Astrocyte (in vitro differentiated cells and primary cell): ENCODE results near the gene ENO2. TPM values are rescaled to one million over a fixed set of nuclear protein-coding genes. Genes with fewer than 3 reads are reported as not detected.
A peak's percentile ranks its signal among the peaks of the same experiment; 100 is the strongest.

Experiments
- DNase-seq: peaks from one replicate; pipeline ENCODE4 v3.0.0-alpha.2; 2010; ENCODE audit warnings: low read depth
- FAIRE-seq: peaks from 2 replicates; lab custom pipeline; 2011; peaks lifted over from hg19 to GRCh38; lab: Jason Lieb, UNC
- H2AFZ ChIP-seq: 2 replicates; pipeline ENCODE4 v1.6.0; 2012; ENCODE audit warnings: low read depth, low read length, inconsistent platforms
- H3K27ac ChIP-seq: 2 replicates; pipeline ENCODE4 v1.5.1; 2011; ENCODE audit warnings: low read depth, low read length, inconsistent platforms
- H3K27me3 ChIP-seq: 2 replicates; pipeline ENCODE4 v1.6.0; 2011; ENCODE audit warnings: low read length, inconsistent platforms; ENCODE audit not compliant: insufficient read depth
- H3K36me3 ChIP-seq: 2 replicates; pipeline ENCODE4 v1.5.1; 2011; ENCODE audit warnings: low read length, inconsistent platforms; ENCODE audit not compliant: insufficient read depth
- H3K4me1 ChIP-seq: 2 replicates; pipeline ENCODE4 v1.5.1; 2011; ENCODE audit warnings: low read length, inconsistent platforms; ENCODE audit not compliant: insufficient read depth
- H3K4me2 ChIP-seq: 2 replicates; pipeline ENCODE4 v1.6.0; 2012; ENCODE audit warnings: low read length, inconsistent platforms
- H3K4me3 ChIP-seq: 2 replicates; pipeline ENCODE4 v1.5.1; 2011; ENCODE audit warnings: low read depth, mild to moderate bottlenecking, low read length, inconsistent platforms; ENCODE audit not compliant: insufficient read depth
- H3K79me2 ChIP-seq: 2 replicates; pipeline ENCODE4 v1.6.0; 2012; ENCODE audit warnings: mild to moderate bottlenecking, low read length, inconsistent platforms; ENCODE audit not compliant: insufficient read depth
- H3K9ac ChIP-seq: 2 replicates; pipeline ENCODE4 v1.6.0; 2012; ENCODE audit warnings: mild to moderate bottlenecking, low read length, inconsistent platforms
- H3K9me3 ChIP-seq: 2 replicates; pipeline ENCODE4 v1.5.1; 2012; ENCODE audit warnings: low read depth, mild to moderate bottlenecking, low read length, inconsistent platforms; ENCODE audit not compliant: insufficient read depth
- H4K20me1 ChIP-seq: 2 replicates; pipeline ENCODE4 v1.6.0; 2012; ENCODE audit warnings: low read length, inconsistent platforms; ENCODE audit not compliant: insufficient read depth
- H3K27ac Mint-ChIP-seq: one replicate; pipeline ENCODE4 v1.8.0; 2021; ENCODE audit warnings: mild to moderate bottlenecking, mixed read lengths; ENCODE audit not compliant: unreplicated experiment
- H3K27me3 Mint-ChIP-seq: one replicate; pipeline ENCODE4 v1.8.0; 2021; ENCODE audit warnings: low read depth, mixed read lengths; ENCODE audit not compliant: unreplicated experiment
- H3K36me3 Mint-ChIP-seq: one replicate; pipeline ENCODE4 v1.8.0; 2021; ENCODE audit warnings: low read depth, mixed read lengths; ENCODE audit not compliant: unreplicated experiment
- H3K4me1 Mint-ChIP-seq: one replicate; pipeline ENCODE4 v1.8.0; 2021; ENCODE audit warnings: low read depth, mixed read lengths; ENCODE audit not compliant: unreplicated experiment
- H3K4me3 Mint-ChIP-seq: one replicate; pipeline ENCODE4 v1.8.0; 2021; ENCODE audit warnings: mild to moderate bottlenecking, moderate library complexity, mixed read lengths; ENCODE audit not compliant: unreplicated experiment
- H3K9me3 Mint-ChIP-seq: one replicate; pipeline ENCODE4 v1.8.0; 2021; ENCODE audit warnings: mild to moderate bottlenecking, mixed read lengths; ENCODE audit not compliant: unreplicated experiment
- EZH2 ChIP-seq: IDR thresholded peaks from 2 replicates; pipeline ENCODE4 v1.6.1; 2012; ENCODE audit warnings: mild to moderate bottlenecking, low read length, inconsistent platforms; ENCODE audit not compliant: insufficient read depth
- total RNA-seq: library from RNA; stranded (reverse); gene quantifications from 2 replicates; pipeline ENCODE4 v1.2.1, GENCODE V29; 2021
- TF ChIP-seq, protein P1 (sequence below): IDR thresholded peaks from 2 replicates; pipeline ENCODE4 v1.5.1; 2011; ENCODE audit warnings: low read depth, mild to moderate bottlenecking, inconsistent platforms, low read length, moderate library complexity; ENCODE audit not compliant: insufficient read depth

ENO2 gene
- total RNA-seq, 1 donor from 2014 or later = 46.4 TPM

- TF ChIP-seq, protein P1, sequence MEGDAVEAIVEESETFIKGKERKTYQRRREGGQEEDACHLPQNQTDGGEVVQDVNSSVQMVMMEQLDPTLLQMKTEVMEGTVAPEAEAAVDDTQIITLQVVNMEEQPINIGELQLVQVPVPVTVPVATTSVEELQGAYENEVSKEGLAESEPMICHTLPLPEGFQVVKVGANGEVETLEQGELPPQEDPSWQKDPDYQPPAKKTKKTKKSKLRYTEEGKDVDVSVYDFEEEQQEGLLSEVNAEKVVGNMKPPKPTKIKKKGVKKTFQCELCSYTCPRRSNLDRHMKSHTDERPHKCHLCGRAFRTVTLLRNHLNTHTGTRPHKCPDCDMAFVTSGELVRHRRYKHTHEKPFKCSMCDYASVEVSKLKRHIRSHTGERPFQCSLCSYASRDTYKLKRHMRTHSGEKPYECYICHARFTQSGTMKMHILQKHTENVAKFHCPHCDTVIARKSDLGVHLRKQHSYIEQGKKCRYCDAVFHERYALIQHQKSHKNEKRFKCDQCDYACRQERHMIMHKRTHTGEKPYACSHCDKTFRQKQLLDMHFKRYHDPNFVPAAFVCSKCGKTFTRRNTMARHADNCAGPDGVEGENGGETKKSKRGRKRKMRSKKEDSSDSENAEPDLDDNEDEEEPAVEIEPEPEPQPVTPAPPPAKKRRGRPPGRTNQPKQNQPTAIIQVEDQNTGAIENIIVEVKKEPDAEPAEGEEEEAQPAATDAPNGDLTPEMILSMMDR = no peak
- no peak for TF ChIP-seq EZH2
- FAIRE-seq (no peak), DNase-seq (no peak)
- Histone ChIP-seq H3K9ac (no peak overlapping the region), H3K9me3 (no peaks in the 10 kb centered on the region), H3K27me3 (no peaks in the 10 kb centered on the region), H3K36me3 (peaks cover 2% of the 10 kb centered on the region), H3K27ac (no peak overlapping the region), H3K79me2 (peaks cover 12% of the 10 kb centered on the region), H3K4me1 (peaks cover 29% of the 10 kb centered on the region), H3K4me2 (no peak overlapping the region), H2AFZ (no peak overlapping the region), H3K4me3 (no peak overlapping the region), H4K20me1 (no peaks in the 10 kb centered on the region)
- no peak overlapping the region for H3K27ac Mint-ChIP-seq
- H3K4me1 Mint-ChIP-seq = peaks cover 35% of the 10 kb centered on the region
- peaks cover 14% of the 10 kb centered on the region for H3K36me3 Mint-ChIP-seq
- no peaks in the 10 kb centered on the region for H3K27me3 Mint-ChIP-seq
- no peaks in the 10 kb centered on the region for H3K9me3 Mint-ChIP-seq
- H3K4me3 Mint-ChIP-seq = peak overlapping the region; percentile 45
These were observed 8.8 kb downstream of the ENO2 start for GRCh38 chr12:6923003-6923732.

DNA sequence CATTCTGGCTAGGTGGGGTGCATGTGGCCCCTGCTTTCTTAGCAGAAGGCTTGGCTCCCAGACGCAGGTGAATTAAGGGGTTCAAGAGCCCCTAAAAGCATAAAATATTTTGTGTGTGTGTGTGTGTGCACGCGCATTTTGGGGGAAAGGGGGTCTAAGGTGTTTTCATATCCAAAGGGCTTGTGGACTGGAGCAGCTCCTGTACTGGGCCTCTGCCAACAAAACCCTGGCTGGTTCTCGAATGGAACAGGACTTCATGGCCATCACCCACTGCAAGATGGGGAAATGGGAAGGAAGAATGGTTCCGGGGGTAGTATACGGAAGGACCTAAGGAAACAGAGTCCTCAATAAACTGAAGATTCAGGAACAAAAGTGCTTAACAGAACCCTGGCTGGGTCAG is 9.5 kb downstream of the ENO2 start:
- peaks cover 14% of the 10 kb centered on the region for H3K36me3 Mint-ChIP-seq
- TF ChIP-seq EZH2 = no peak
- TF ChIP-seq, protein P1 = no peak
- no peak for DNase-seq
- no peak overlapping the region for H3K27ac Mint-ChIP-seq
- no peaks in the 10 kb centered on the region for H3K9me3 Mint-ChIP-seq
- peaks cover 29% of the 10 kb centered on the region for H3K4me1 ChIP-seq
- peaks cover 2% of the 10 kb centered on the region for H3K36me3 ChIP-seq
- FAIRE-seq = no peak
- no peak overlapping the region for H3K4me3 Mint-ChIP-seq
- peak overlapping the region; percentile 95 for H3K9ac ChIP-seq
- H2AFZ ChIP-seq = no peak overlapping the region
- no peaks in the 10 kb centered on the region for H3K27me3 Mint-ChIP-seq
- no peaks in the 10 kb centered on the region for H3K9me3 ChIP-seq
- no peaks in the 10 kb centered on the region for H3K27me3 ChIP-seq
- H3K4me2 ChIP-seq = peak overlapping the region; percentile 98
- peaks cover 35% of the 10 kb centered on the region for H3K4me1 Mint-ChIP-seq
- peaks cover 17% of the 10 kb centered on the region for H3K79me2 ChIP-seq
- no peak overlapping the region for H3K27ac ChIP-seq
- no peak overlapping the region for H3K4me3 ChIP-seq
- H4K20me1 ChIP-seq = peaks cover 4% of the 10 kb centered on the region

DNA sequence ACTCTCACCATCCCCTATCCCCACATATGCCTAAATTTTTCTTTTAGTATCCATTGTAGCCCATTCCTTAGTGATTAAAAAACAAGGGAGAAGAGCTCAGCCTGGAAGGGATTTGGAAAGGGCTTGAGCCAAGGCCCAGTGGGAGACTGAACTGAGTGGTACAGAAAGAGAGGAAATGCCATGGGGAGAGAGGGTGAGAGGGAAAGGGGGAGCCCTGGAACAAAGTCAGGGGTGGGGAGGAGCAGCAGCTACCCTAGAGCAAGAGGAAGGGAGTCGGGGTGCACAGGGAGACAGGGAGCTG is 10.8 kb downstream of the ENO2 start:
- H3K4me1 Mint-ChIP-seq = peaks cover 41% of the 10 kb centered on the region
- H3K36me3 Mint-ChIP-seq = peaks cover 11% of the 10 kb centered on the region
- H3K4me3 Mint-ChIP-seq = peak overlapping the region; percentile 91
- Histone ChIP-seq H3K4me1 (peaks cover 39% of the 10 kb centered on the region), H3K79me2 (peaks cover 30% of the 10 kb centered on the region), H4K20me1 (peaks cover 18% of the 10 kb centered on the region), H3K4me3 (no peak overlapping the region), H3K9ac (peak overlapping the region; percentile 95), H3K9me3 (no peaks in the 10 kb centered on the region), H3K27ac (peak overlapping the region; percentile 78), H2AFZ (peak overlapping the region; percentile 49), H3K36me3 (no peaks in the 10 kb centered on the region), H3K4me2 (peak overlapping the region; percentile 98), H3K27me3 (no peaks in the 10 kb centered on the region)
- H3K27me3 Mint-ChIP-seq = no peaks in the 10 kb centered on the region
- no peak for DNase-seq
- no peak for TF ChIP-seq EZH2
- TF ChIP-seq, protein P1 = no peak
- FAIRE-seq = no peak
- H3K9me3 Mint-ChIP-seq = no peaks in the 10 kb centered on the region
- H3K27ac Mint-ChIP-seq = peak overlapping the region; percentile 98
